Measurements from ENCODE around the gene P3H2.

DNA sequence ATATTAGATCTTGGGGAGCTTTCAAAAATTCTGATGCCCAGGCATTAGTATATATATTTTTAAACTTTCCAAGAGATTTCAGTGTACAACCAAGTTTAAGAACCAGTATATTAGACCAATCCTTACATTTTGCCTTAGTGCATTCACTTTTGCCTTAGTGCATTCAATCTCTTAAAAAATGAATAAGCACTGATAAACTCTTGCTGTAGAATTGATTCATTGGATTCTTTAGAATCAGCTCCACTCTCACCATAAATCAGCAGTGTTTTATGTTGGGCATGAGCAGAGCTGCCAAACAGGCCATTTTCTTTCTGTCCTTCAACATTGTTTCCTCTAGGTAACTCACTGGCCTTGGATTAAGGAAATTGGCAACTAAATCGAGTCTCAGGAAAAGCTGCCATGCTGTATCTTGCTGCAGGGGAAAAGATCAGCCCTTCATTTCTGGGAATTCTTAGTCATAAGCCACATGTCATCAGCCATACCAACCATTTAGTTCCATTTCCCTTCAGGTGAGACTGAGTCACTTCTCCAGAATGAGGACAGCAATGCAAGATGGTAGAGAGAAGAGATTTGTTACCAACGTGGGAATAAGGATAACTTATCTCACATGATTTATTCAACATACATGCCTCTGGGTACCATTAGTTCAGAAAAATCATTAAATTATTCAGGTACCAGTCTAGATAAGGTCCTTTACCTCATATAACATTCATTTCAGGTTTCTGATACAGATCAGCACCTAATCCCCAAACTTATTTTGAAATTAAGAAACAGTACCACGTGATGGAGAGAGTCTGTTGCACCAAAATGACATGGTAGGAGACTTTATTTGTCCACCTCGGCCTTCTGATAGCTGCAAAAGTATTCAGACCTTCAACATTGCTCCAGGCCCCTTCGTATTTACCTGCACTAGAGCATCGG lies 192.5 kb downstream of the P3H2 start:
- TF ChIP-seq EZH2 (IDR thresholded peaks at IDR 0.05; ENCODE audit: low read depth, unreplicated experiment): no peak
- TF ChIP-seq CREB1 (CRISPR knock-in tag; IDR thresholded peaks at IDR 0.05; ENCODE audit: low read depth): no peak
- TF ChIP-seq EZH2phosphoT487 (IDR thresholded peaks at IDR 0.05; ENCODE audit: unreplicated experiment): no peak
- TF ChIP-seq, protein P1, sequence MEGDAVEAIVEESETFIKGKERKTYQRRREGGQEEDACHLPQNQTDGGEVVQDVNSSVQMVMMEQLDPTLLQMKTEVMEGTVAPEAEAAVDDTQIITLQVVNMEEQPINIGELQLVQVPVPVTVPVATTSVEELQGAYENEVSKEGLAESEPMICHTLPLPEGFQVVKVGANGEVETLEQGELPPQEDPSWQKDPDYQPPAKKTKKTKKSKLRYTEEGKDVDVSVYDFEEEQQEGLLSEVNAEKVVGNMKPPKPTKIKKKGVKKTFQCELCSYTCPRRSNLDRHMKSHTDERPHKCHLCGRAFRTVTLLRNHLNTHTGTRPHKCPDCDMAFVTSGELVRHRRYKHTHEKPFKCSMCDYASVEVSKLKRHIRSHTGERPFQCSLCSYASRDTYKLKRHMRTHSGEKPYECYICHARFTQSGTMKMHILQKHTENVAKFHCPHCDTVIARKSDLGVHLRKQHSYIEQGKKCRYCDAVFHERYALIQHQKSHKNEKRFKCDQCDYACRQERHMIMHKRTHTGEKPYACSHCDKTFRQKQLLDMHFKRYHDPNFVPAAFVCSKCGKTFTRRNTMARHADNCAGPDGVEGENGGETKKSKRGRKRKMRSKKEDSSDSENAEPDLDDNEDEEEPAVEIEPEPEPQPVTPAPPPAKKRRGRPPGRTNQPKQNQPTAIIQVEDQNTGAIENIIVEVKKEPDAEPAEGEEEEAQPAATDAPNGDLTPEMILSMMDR (conservative IDR thresholded peaks at IDR 0.05; ENCODE audit: low read depth in 2 of 2): no peak
- TF ChIP-seq POLR2AphosphoS5 (IDR thresholded peaks at IDR 0.05; ENCODE audit: low read depth): no peak
- TF ChIP-seq, protein P2, sequence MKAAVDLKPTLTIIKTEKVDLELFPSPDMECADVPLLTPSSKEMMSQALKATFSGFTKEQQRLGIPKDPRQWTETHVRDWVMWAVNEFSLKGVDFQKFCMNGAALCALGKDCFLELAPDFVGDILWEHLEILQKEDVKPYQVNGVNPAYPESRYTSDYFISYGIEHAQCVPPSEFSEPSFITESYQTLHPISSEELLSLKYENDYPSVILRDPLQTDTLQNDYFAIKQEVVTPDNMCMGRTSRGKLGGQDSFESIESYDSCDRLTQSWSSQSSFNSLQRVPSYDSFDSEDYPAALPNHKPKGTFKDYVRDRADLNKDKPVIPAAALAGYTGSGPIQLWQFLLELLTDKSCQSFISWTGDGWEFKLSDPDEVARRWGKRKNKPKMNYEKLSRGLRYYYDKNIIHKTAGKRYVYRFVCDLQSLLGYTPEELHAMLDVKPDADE (IDR thresholded peaks at IDR 0.05): no peak

Measured in GM23338 (cell line).